Measurements from ENCODE around the gene FSTL4. TPM values are rescaled to one million over a fixed set of nuclear protein-coding genes. Genes with fewer than 3 reads are reported as not detected.

Gene FSTL4
- total and polyA plus RNA-seq, 12 donors: 0.48 to 5.2 (median 2.3) TPM

GRCh38 chr5:133234911-133235310 lies 377.4 kb downstream of the FSTL4 start:
- intact Hi-C loops (cut with DNase I): no loop called here
- no peaks in the 10 kb centered on the region for H3K27me3 ChIP-seq
- WGBS, 4 donors: 92 to 96% (median 92%) methylated on average over 6 of the region's 6 CpGs
- no peak overlapping the region for H3K27ac ChIP-seq
- H3K4me1 ChIP-seq (replicated peaks in 1 of 2): no peaks in the 10 kb centered on the region
- no peak overlapping the region for H3K4me3 ChIP-seq
- H3K36me3 ChIP-seq (replicated peaks in 1 of 2): no peaks in the 10 kb centered on the region
- no peaks in the 10 kb centered on the region for H3K9me3 ChIP-seq (replicated peaks in 1 of 3)
- no peak for TF ChIP-seq POLR2A (IDR thresholded peaks at IDR 0.05)
- TF ChIP-seq, protein P1, sequence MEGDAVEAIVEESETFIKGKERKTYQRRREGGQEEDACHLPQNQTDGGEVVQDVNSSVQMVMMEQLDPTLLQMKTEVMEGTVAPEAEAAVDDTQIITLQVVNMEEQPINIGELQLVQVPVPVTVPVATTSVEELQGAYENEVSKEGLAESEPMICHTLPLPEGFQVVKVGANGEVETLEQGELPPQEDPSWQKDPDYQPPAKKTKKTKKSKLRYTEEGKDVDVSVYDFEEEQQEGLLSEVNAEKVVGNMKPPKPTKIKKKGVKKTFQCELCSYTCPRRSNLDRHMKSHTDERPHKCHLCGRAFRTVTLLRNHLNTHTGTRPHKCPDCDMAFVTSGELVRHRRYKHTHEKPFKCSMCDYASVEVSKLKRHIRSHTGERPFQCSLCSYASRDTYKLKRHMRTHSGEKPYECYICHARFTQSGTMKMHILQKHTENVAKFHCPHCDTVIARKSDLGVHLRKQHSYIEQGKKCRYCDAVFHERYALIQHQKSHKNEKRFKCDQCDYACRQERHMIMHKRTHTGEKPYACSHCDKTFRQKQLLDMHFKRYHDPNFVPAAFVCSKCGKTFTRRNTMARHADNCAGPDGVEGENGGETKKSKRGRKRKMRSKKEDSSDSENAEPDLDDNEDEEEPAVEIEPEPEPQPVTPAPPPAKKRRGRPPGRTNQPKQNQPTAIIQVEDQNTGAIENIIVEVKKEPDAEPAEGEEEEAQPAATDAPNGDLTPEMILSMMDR (IDR thresholded peaks at IDR 0.05): no peak
- DNase-seq: no peak

DNA sequence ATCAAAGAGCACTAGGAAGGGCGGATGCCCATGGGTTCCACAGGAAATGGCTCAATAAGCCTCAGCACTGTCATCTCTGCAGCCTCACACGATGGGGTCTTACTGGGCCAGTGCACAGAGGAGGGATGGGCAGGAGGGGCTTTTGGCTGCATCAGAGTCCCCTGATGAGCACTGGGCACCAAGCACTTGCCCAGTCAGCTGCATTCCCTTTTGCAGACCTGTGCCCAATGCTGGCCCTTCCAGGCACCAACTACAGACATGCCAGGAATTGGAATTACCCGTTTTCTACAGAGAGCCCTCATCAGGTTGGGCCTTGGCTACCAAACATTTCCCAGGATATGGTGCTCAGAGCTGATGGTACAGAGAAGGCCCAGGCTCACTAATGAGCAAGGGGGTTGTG lies 378.1 kb downstream of the FSTL4 start:
- DNase-seq: no peak
- Histone ChIP-seq H3K27ac (no peak overlapping the region), H3K4me1 (replicated peaks in 1 of 2) (no peaks in the 10 kb centered on the region), H3K27me3 (no peaks in the 10 kb centered on the region), H3K36me3 (replicated peaks in 1 of 2) (no peaks in the 10 kb centered on the region), H3K9me3 (replicated peaks in 1 of 3) (no peaks in the 10 kb centered on the region), H3K4me3 (no peak overlapping the region)
- intact Hi-C loops (cut with DNase I): no loop called here
- no peak for TF ChIP-seq POLR2A (IDR thresholded peaks at IDR 0.05)
- TF ChIP-seq, protein P1 (IDR thresholded peaks at IDR 0.05): no peak
- WGBS, 4 donors: 59 to 82% (median 68%) methylated on average over 3 of the region's 3 CpGs

- Histone ChIP-seq H3K27me3 (no peaks in the 10 kb centered on the region), H3K36me3 (replicated peaks in 1 of 2) (no peaks in the 10 kb centered on the region), H3K4me3 (no peak overlapping the region), H3K27ac (no peak overlapping the region), H3K9me3 (replicated peaks in 1 of 3) (no peaks in the 10 kb centered on the region), H3K4me1 (replicated peaks in 1 of 2) (no peaks in the 10 kb centered on the region)
- TF ChIP-seq, protein P1 (IDR thresholded peaks at IDR 0.05): no peak
- TF ChIP-seq POLR2A (IDR thresholded peaks at IDR 0.05): no peak
- WGBS, 4 donors: 89 to 93% (median 92%) methylated on average over 9 of the region's 9 CpGs
- DNase-seq: no peak
- intact Hi-C loops (cut with DNase I): no loop called here
Measured at GRCh38 chr5:133233616-133234015, 378.7 kb downstream of the FSTL4 start.

DNA sequence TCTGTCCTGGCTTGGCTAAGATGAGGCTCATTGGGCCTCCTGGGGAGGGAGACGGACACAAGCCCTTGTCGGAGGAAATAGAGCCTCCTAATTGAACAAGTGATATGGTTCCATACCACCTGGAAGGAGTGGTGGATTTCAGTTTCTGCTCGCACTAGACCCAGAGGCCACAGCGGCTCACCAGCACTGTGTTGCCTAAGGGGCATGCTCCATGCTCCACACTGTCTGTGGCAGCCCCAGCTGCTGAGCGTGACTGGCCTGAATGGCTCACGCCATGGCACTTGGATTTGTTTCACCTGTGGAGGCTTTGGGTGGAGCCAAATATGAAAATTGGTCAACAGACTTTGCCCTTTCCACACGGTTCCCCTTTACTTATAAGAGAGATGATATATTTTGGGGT lies 379.4 kb downstream of the FSTL4 start:
- 94 to 97% (median 96%) methylated on average over 6 to 7 of the region's 7 CpGs for WGBS, 4 donors
- H3K4me3 ChIP-seq: no peak overlapping the region
- H3K9me3 ChIP-seq (replicated peaks in 1 of 3): no peaks in the 10 kb centered on the region
- no peak overlapping the region for H3K27ac ChIP-seq
- no peaks in the 10 kb centered on the region for H3K27me3 ChIP-seq
- H3K4me1 ChIP-seq (replicated peaks in 1 of 2): no peaks in the 10 kb centered on the region
- no peak for DNase-seq
- intact Hi-C loops (cut with DNase I): no loop called here
- no peaks in the 10 kb centered on the region for H3K36me3 ChIP-seq (replicated peaks in 1 of 2)
- TF ChIP-seq POLR2A (IDR thresholded peaks at IDR 0.05): no peak
- TF ChIP-seq, protein P1 (IDR thresholded peaks at IDR 0.05): no peak
